ENCODE results near the gene SLC30A9.

Gene SLC30A9

DNA sequence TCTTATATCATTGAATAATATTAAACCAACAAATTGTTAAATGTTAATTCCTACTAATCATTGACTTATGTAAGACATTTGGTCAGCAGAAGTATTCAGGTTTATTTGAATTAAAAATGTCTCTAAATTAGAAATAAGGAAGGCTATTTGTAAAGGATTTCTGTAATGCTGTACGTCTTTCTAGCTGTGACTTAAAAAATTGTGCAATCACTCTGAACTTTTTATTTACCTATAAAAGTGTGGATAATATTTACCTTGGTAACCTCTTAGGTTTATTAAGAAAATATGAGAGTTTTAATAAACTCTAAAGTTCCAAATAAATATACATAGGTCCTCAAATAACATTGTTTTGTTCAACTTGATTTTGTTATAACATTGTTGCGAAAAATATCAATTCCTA is 76.9 kb downstream of the SLC30A9 start:
- H3K9ac ChIP-seq (ENCODE audit: low read length) = no peak overlapping the region
- no peaks in the 10 kb centered on the region for H3K27me3 ChIP-seq (ENCODE audit: control insufficient read depth in 1 of 2, insufficient read depth in 1 of 2, low read length in 2 of 2)
- H2BK15ac ChIP-seq (ENCODE audit: low read depth, poor library complexity, severe bottlenecking) = no peak overlapping the region
- H2AK5ac ChIP-seq (ENCODE audit: low read length, severe bottlenecking) = no peak overlapping the region
- no peak overlapping the region for H3K4ac ChIP-seq (ENCODE audit: low read depth in 1 of 2, low read length in 2 of 2)
- no peaks in the 10 kb centered on the region for H3K4me1 ChIP-seq (ENCODE audit: control insufficient read depth, insufficient read depth, low read depth, low read length)
- H4K91ac ChIP-seq (ENCODE audit: low read length) = no peak overlapping the region
- no peak overlapping the region for H3K14ac ChIP-seq (ENCODE audit: low read length in 2 of 2)
- no peak overlapping the region for H3K18ac ChIP-seq (ENCODE audit: low read depth in 1 of 2, low read length in 2 of 2)
- H3K9me3 ChIP-seq (ENCODE audit: control insufficient read depth, low read length) = no peaks in the 10 kb centered on the region
- H2AFZ ChIP-seq (ENCODE audit: low read depth, low read length) = no peak overlapping the region
- no peak overlapping the region for H2BK120ac ChIP-seq (ENCODE audit: low read depth, low read length)
- peaks cover 13 to 69% of the 10 kb centered on the region in 2 experiments for H3K36me3 ChIP-seq (ENCODE audit: control insufficient read depth in 1 of 2, insufficient read depth in 2 of 2, low read depth in 1 of 2, low read length in 2 of 2)
- DNase-seq = no peak
- H3K4me3 ChIP-seq (ENCODE audit: insufficient read depth in 1 of 2, low read depth in 1 of 2, low read length in 2 of 2) = no peak overlapping the region
- H3K79me1 ChIP-seq (replicated peaks; ENCODE audit: low read length, poor library complexity, severe bottlenecking) = peaks cover 7% of the 10 kb centered on the region
- no peak overlapping the region for H3K27ac ChIP-seq (ENCODE audit: low read length, poor library complexity, severe bottlenecking)
- no peak overlapping the region for H3K23ac ChIP-seq (ENCODE audit: low read length in 2 of 2)
- no peak overlapping the region for H2BK12ac ChIP-seq (ENCODE audit: low read length in 2 of 2)
- no peak overlapping the region for H3K4me2 ChIP-seq (ENCODE audit: low read length, poor library complexity, severe bottlenecking)
- no peak overlapping the region for H2BK5ac ChIP-seq (ENCODE audit: low read depth, low read length, poor library complexity, severe bottlenecking)
- WGBS = no CpG with 5 or more reads among the region's 2 CpGs
- no peak overlapping the region for H4K8ac ChIP-seq (ENCODE audit: low read length)

DNA sequence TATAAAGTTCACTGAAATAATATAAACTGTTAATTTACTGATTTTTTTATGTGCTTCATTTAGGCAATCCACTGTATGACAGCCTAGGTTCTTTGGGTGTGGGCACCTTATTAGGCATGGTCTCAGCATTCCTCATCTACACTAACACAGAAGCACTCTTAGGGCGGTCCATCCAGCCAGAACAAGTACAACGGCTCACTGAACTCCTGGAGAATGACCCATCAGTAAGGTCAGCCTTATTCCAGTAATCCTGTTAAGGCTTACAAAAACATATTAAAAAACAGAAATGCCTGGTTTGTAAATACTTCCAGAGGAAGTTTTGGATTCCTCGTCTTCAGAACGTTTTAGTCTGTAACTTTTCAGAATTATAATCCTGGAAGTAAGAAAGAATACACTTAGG is 80.1 kb downstream of the SLC30A9 start:
- Histone ChIP-seq H3K18ac (ENCODE audit: low read depth in 1 of 2, low read length in 2 of 2) (no peak overlapping the region), H2AK5ac (ENCODE audit: low read length, severe bottlenecking) (no peak overlapping the region), H2BK15ac (ENCODE audit: low read depth, poor library complexity, severe bottlenecking) (no peak overlapping the region), H3K4me1 (ENCODE audit: control insufficient read depth, insufficient read depth, low read depth, low read length) (no peaks in the 10 kb centered on the region), H3K27me3 (ENCODE audit: control insufficient read depth in 1 of 2, insufficient read depth in 1 of 2, low read length in 2 of 2) (no peaks in the 10 kb centered on the region), H3K14ac (ENCODE audit: low read length in 2 of 2) (no peak overlapping the region), H4K8ac (ENCODE audit: low read length) (no peak overlapping the region), H3K36me3 (ENCODE audit: control insufficient read depth in 1 of 2, insufficient read depth in 2 of 2, low read depth in 1 of 2, low read length in 2 of 2) (peaks cover 7 to 55% of the 10 kb centered on the region in 2 experiments), H3K9me3 (ENCODE audit: control insufficient read depth, low read length) (no peaks in the 10 kb centered on the region), H3K9ac (ENCODE audit: low read length) (no peak overlapping the region), H2BK120ac (ENCODE audit: low read depth, low read length) (no peak overlapping the region), H3K4me3 (ENCODE audit: insufficient read depth in 1 of 2, low read depth in 1 of 2, low read length in 2 of 2) (no peak overlapping the region), H4K91ac (ENCODE audit: low read length) (no peak overlapping the region), H3K4me2 (ENCODE audit: low read length, poor library complexity, severe bottlenecking) (no peak overlapping the region), H3K23ac (ENCODE audit: low read length in 2 of 2) (no peak overlapping the region), H3K4ac (ENCODE audit: low read depth in 1 of 2, low read length in 2 of 2) (no peak overlapping the region), H3K79me1 (replicated peaks; ENCODE audit: low read length, poor library complexity, severe bottlenecking) (peaks cover 10% of the 10 kb centered on the region), H2BK12ac (ENCODE audit: low read length in 2 of 2) (no peak overlapping the region), H2BK5ac (ENCODE audit: low read depth, low read length, poor library complexity, severe bottlenecking) (no peak overlapping the region), H2AFZ (ENCODE audit: low read depth, low read length) (no peak overlapping the region), H3K27ac (ENCODE audit: low read length, poor library complexity, severe bottlenecking) (no peak overlapping the region)
- no peak for DNase-seq
- 100% methylated on average over 2 of the region's 4 CpGs for WGBS

DNA sequence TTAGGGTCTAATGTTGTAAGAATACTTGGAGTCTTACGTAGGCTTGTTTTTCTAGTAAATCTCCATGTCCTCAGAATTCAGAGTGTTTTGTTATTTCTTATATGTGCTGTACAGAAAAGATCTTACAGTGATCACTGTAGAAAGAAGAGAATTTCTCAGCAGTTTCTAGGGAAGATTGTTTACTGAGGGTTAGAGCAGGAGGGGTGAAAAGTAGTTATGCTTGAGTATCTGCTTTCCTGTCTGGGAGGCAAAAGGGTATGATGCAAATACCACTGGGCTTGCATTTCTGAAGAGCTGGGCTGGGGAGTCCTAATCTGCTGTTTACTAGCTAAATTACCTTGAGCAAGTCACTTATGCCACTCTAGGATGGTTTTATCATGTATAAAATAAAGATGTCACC is 84.0 kb downstream of the SLC30A9 start:
- no peak overlapping the region for H2BK15ac ChIP-seq (ENCODE audit: low read depth, poor library complexity, severe bottlenecking)
- no peak overlapping the region for H2BK5ac ChIP-seq (ENCODE audit: low read depth, low read length, poor library complexity, severe bottlenecking)
- no peak overlapping the region for H3K27ac ChIP-seq (ENCODE audit: low read length, poor library complexity, severe bottlenecking)
- H3K36me3 ChIP-seq (ENCODE audit: control insufficient read depth in 1 of 2, insufficient read depth in 2 of 2, low read depth in 1 of 2, low read length in 2 of 2) = peaks cover 9 to 46% of the 10 kb centered on the region in 2 experiments
- H3K4me1 ChIP-seq (ENCODE audit: control insufficient read depth, insufficient read depth, low read depth, low read length) = no peaks in the 10 kb centered on the region
- H2AFZ ChIP-seq (ENCODE audit: low read depth, low read length) = no peak overlapping the region
- peaks cover 8% of the 10 kb centered on the region for H3K79me1 ChIP-seq (replicated peaks; ENCODE audit: low read length, poor library complexity, severe bottlenecking)
- no peaks in the 10 kb centered on the region for H3K9me3 ChIP-seq (ENCODE audit: control insufficient read depth, low read length)
- H3K23ac ChIP-seq (ENCODE audit: low read length in 2 of 2) = no peak overlapping the region
- no peak overlapping the region for H3K9ac ChIP-seq (ENCODE audit: low read length)
- no peak overlapping the region for H3K4ac ChIP-seq (ENCODE audit: low read depth in 1 of 2, low read length in 2 of 2)
- WGBS = 83% methylated on average over 1 of the region's 1 CpG
- H4K91ac ChIP-seq (ENCODE audit: low read length) = no peak overlapping the region
- no peak overlapping the region for H2AK5ac ChIP-seq (ENCODE audit: low read length, severe bottlenecking)
- H3K14ac ChIP-seq (ENCODE audit: low read length in 2 of 2) = no peak overlapping the region
- H3K4me3 ChIP-seq (ENCODE audit: insufficient read depth in 1 of 2, low read depth in 1 of 2, low read length in 2 of 2) = no peak overlapping the region
- H3K4me2 ChIP-seq (ENCODE audit: low read length, poor library complexity, severe bottlenecking) = no peak overlapping the region
- no peak overlapping the region for H4K8ac ChIP-seq (ENCODE audit: low read length)
- DNase-seq = peak; percentile 6
- no peak overlapping the region for H2BK12ac ChIP-seq (ENCODE audit: low read length in 2 of 2)
- H3K27me3 ChIP-seq (ENCODE audit: control insufficient read depth in 1 of 2, insufficient read depth in 1 of 2, low read length in 2 of 2) = no peaks in the 10 kb centered on the region
- H2BK120ac ChIP-seq (ENCODE audit: low read depth, low read length) = no peak overlapping the region
- no peak overlapping the region for H3K18ac ChIP-seq (ENCODE audit: low read depth in 1 of 2, low read length in 2 of 2)

DNA sequence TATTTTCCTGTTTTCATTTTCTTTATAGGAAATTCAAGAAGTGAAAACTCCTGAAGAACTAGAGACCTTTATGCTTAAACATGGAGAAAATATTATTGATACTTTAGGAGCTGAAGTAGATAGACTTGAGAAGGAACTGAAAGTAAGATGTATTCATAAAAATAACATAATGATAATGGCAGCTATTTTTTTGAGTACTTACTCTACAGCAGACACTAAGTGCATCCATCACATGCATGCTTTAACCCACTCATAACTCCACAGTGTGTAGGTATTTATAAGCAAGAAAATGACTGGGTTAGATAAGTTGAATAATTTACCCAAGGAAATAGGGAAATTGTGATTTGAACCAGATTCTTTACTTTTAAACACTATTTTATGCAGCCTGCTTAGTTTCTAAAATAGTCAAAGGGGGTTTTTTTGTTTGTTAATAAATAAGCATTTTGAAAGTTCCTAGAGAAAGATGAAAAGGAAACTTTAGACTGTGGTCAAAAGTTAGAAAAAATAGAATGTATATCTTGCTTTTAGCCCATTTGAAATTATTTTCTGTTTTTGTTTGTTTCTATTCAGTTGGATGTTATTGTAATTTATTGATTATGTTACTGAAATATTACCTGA is 88.0 kb downstream of the SLC30A9 start:
- H3K18ac ChIP-seq (ENCODE audit: low read depth in 1 of 2, low read length in 2 of 2) = no peak overlapping the region
- peaks cover 7 to 43% of the 10 kb centered on the region in 2 experiments for H3K36me3 ChIP-seq (ENCODE audit: control insufficient read depth in 1 of 2, insufficient read depth in 2 of 2, low read depth in 1 of 2, low read length in 2 of 2)
- peaks cover 4% of the 10 kb centered on the region for H3K79me1 ChIP-seq (replicated peaks; ENCODE audit: low read length, poor library complexity, severe bottlenecking)
- no peak overlapping the region for H4K8ac ChIP-seq (ENCODE audit: low read length)
- H2AFZ ChIP-seq (ENCODE audit: low read depth, low read length) = no peak overlapping the region
- no peak overlapping the region for H3K23ac ChIP-seq (ENCODE audit: low read length in 2 of 2)
- no peak overlapping the region for H3K4me3 ChIP-seq (ENCODE audit: insufficient read depth in 1 of 2, low read depth in 1 of 2, low read length in 2 of 2)
- no peak overlapping the region for H2BK120ac ChIP-seq (ENCODE audit: low read depth, low read length)
- no peak overlapping the region for H2BK15ac ChIP-seq (ENCODE audit: low read depth, poor library complexity, severe bottlenecking)
- H3K9me3 ChIP-seq (ENCODE audit: control insufficient read depth, low read length) = no peaks in the 10 kb centered on the region
- no peaks in the 10 kb centered on the region for H3K4me1 ChIP-seq (ENCODE audit: control insufficient read depth, insufficient read depth, low read depth, low read length)
- H3K4ac ChIP-seq (ENCODE audit: low read depth in 1 of 2, low read length in 2 of 2) = no peak overlapping the region
- no peak overlapping the region for H4K91ac ChIP-seq (ENCODE audit: low read length)
- no peak overlapping the region for H2BK12ac ChIP-seq (ENCODE audit: low read length in 2 of 2)
- H3K14ac ChIP-seq (ENCODE audit: low read length in 2 of 2) = no peak overlapping the region
- H3K27ac ChIP-seq (ENCODE audit: low read length, poor library complexity, severe bottlenecking) = no peak overlapping the region
- H3K4me2 ChIP-seq (ENCODE audit: low read length, poor library complexity, severe bottlenecking) = no peak overlapping the region
- H2AK5ac ChIP-seq (ENCODE audit: low read length, severe bottlenecking) = no peak overlapping the region
- no peak overlapping the region for H2BK5ac ChIP-seq (ENCODE audit: low read depth, low read length, poor library complexity, severe bottlenecking)
- H3K9ac ChIP-seq (ENCODE audit: low read length) = no peak overlapping the region
- DNase-seq = no peak
- H3K27me3 ChIP-seq (ENCODE audit: control insufficient read depth in 1 of 2, insufficient read depth in 1 of 2, low read length in 2 of 2) = no peaks in the 10 kb centered on the region
